ENCODE measurements around the gene MAGOH. TPM values are rescaled to one million over a fixed set of nuclear protein-coding genes. Genes with fewer than 3 reads are reported as not detected.

The MAGOH gene
- total RNA-seq, 1 experiment from 2014 or later = 75.7 TPM

GRCh38 chr1:53250325-53250724 is 12.0 kb upstream of the MAGOH start:
- no TSS peak for BruUV-seq (replicated peaks)

DNA sequence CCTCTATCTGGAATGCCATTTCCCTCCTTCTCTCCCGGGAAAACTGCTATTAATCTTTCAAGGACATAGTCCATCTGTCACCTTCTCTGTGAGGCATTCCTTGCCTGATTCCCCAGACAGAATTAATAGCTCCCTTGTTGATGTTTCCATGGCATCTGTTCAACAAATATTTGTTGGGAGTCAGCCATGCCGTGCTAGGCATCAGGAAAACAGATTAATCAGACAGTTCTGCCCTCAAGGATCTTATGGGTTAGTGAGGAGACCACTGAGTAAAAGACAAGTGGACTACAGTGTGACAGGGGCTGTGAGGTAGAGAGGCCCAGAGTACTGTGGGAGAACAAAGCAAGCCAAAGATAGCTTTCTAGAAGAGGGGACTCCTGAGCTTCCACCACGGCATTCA is 11.4 kb upstream of the MAGOH start:
- H3K79me2 ChIP-seq (ENCODE audit: low read depth) = no peaks in the 10 kb centered on the region
- H3K36me3 ChIP-seq (ENCODE audit: low read depth) = peaks cover 23% of the 10 kb centered on the region; the same call in 1 of the 2 replicates
- H3K27me3 ChIP-seq (ENCODE audit: insufficient read depth, low read depth) = no peaks in the 10 kb centered on the region
- BruUV-seq (replicated peaks) = no TSS peak
- no peaks in the 10 kb centered on the region for H3K9me3 ChIP-seq (ENCODE audit: insufficient read depth, low read depth)
- no peak overlapping the region for H3K27ac ChIP-seq
- H3K4me2 ChIP-seq = no peak overlapping the region
- H3F3A ChIP-seq (ENCODE audit: insufficient read depth, low read depth) = peaks cover 15% of the 10 kb centered on the region; the same call in 1 of the 2 replicates
- no peaks in the 10 kb centered on the region for H3K9me2 ChIP-seq (ENCODE audit: insufficient read depth)
- no peak for DNase-seq
- ChIA-PET CTCF (no interaction called here), POLR2A (ENCODE audit: unreplicated experiment) (no interaction called here)
- H4K20me1 ChIP-seq (ENCODE audit: insufficient read depth) = no peaks in the 10 kb centered on the region
- H2AFZ ChIP-seq = no peak overlapping the region
- TF ChIP-seq EZH2 (IDR thresholded peaks at IDR 0.05; ENCODE audit: low read depth) = no peak
- TF ChIP-seq CTCF (conservative IDR thresholded peaks at IDR 0.05) = no peak
- H3K4me1 ChIP-seq (replicated peaks; ENCODE audit: insufficient read depth) = no peaks in the 10 kb centered on the region
- H3K4me3 ChIP-seq = no peak overlapping the region
- intact Hi-C loops (cut with micrococcal nuclease; ENCODE audit: unreplicated experiment) = no loop called here

More at GRCh38 chr1:53250325-53250724, 12.0 kb upstream of the MAGOH start:
- Histone ChIP-seq H3K27ac (no peak overlapping the region), H3K4me3 (no peak overlapping the region), H2AFZ (no peak overlapping the region), H3K9me2 (ENCODE audit: insufficient read depth) (no peaks in the 10 kb centered on the region), H3K9me3 (ENCODE audit: insufficient read depth, low read depth) (no peaks in the 10 kb centered on the region), H3K4me1 (replicated peaks; ENCODE audit: insufficient read depth) (no peaks in the 10 kb centered on the region), H3F3A (ENCODE audit: insufficient read depth, low read depth) (peaks cover 12% of the 10 kb centered on the region; the same call in 1 of the 2 replicates), H4K20me1 (ENCODE audit: insufficient read depth) (no peaks in the 10 kb centered on the region), H3K36me3 (ENCODE audit: low read depth) (peaks cover 28% of the 10 kb centered on the region), H3K4me2 (no peak overlapping the region), H3K27me3 (ENCODE audit: insufficient read depth, low read depth) (no peaks in the 10 kb centered on the region), H3K79me2 (ENCODE audit: low read depth) (no peaks in the 10 kb centered on the region)
- ChIA-PET POLR2A (ENCODE audit: unreplicated experiment) (no interaction called here), CTCF (no interaction called here)
- no peak for DNase-seq
- TF ChIP-seq EZH2 (IDR thresholded peaks at IDR 0.05; ENCODE audit: low read depth) = no peak
- no peak for TF ChIP-seq CTCF (conservative IDR thresholded peaks at IDR 0.05)
- intact Hi-C loops (cut with micrococcal nuclease; ENCODE audit: unreplicated experiment) = no loop called here

DNA sequence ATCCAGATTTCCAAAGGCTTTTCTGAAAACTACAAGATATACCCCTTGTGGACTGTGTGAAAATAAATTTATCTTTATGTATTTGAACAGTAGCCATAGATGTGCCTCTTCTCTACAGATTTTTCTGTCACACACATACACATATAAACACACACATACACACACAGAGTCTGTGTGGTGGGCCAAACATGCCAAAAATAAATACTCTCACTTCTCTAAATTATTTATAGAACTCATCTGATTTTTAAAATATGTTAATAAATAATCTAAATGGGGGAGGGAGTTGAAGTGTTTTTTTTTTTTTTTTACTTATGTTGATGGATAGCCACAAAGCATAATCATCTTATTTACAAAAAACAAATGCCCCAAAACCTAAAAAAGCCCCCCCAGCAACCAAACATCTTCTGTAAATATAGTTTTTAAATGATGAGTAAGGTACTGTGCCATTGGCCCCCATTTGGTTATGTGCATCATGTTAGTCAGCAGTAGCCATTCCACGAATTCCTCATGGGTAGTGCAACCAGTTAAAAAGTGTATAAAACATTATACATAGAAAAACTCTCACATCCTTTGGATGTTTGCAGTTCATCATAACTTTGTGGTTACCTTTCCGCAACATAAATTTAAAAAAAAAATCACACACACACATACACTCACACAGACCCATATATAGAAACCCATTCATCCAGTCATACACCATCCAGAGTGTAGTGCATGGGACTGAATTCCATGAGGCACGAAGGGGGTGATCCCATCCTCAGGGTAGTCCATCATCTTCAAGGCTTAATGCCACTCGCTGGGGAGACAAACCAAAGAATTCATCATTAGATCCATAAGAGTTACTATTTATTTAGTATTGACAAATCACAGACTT is 8.2 kb upstream of the MAGOH start:
- Histone ChIP-seq H3K9me2 (ENCODE audit: insufficient read depth) (no peaks in the 10 kb centered on the region), H3K27ac (no peak overlapping the region), H3F3A (ENCODE audit: insufficient read depth, low read depth) (peaks cover 38% of the 10 kb centered on the region), H3K9me3 (ENCODE audit: insufficient read depth, low read depth) (no peaks in the 10 kb centered on the region), H3K4me1 (replicated peaks; ENCODE audit: insufficient read depth) (no peaks in the 10 kb centered on the region), H3K27me3 (ENCODE audit: insufficient read depth, low read depth) (no peaks in the 10 kb centered on the region), H3K36me3 (ENCODE audit: low read depth) (peaks cover 14% of the 10 kb centered on the region; the same call in 1 of the 2 replicates), H4K20me1 (ENCODE audit: insufficient read depth) (no peaks in the 10 kb centered on the region), H3K79me2 (ENCODE audit: low read depth) (no peaks in the 10 kb centered on the region), H3K4me3 (no peak overlapping the region), H3K4me2 (no peak overlapping the region), H2AFZ (no peak overlapping the region)
- DNase-seq = no peak
- intact Hi-C loops (cut with micrococcal nuclease; ENCODE audit: unreplicated experiment) = no loop called here
- TF ChIP-seq EZH2 (IDR thresholded peaks at IDR 0.05; ENCODE audit: low read depth) = no peak
- POLR2A ChIA-PET (ENCODE audit: unreplicated experiment) = no interaction called here
- CTCF ChIA-PET = no interaction called here
- BruUV-seq (replicated peaks) = no TSS peak
